HG03432 (cell line): Measurements from ENCODE around the gene CNTN1.
"Not testable (repeated sequence)": the region's sequence is repeated elsewhere in the genome, so short reads cannot be mapped to it uniquely, and the experiment has no call there.

ENCODE experiments used
- ATAC-seq: cut with Tn5 transposase; IDR thresholded peaks from one replicate; pipeline ENCODE4 v1.9.1; 2021; ENCODE audit warnings: mild to moderate bottlenecking, moderate library complexity; ENCODE audit not compliant: unreplicated experiment

CNTN1 gene

DNA sequence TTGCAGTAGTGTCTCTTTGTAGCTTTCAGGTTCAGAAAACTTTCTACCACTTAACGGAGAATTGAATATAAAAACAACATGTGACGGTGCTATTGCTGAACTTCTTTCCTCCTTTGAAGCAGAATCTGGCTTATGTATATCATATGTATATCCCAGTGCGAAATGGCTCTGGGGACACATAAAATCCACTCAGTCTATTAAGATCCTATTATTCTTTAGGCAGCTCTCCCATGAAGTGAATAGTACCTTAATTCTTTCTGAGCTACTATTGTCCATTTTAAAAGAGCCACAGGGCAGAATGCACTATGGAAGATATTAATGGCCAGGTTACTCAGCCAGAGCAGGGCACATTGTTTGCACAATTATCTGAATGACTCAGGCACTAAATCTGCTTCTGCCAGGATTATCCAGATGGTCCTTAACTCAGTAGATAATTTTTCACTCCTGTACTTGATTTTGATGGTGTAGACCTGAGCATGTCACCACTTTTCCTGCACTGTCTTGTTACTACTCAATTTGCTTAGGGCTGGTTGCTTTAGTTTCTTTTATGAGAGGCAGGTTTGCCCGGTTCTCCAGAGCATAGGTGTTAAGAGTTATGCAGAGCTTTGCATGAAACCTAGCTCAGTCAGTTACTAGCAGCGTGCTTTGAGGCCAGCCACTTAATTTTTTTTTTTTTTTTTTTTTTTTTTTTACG lies 5.5 kb downstream of the CNTN1 start:
- no peak for ATAC-seq

DNA sequence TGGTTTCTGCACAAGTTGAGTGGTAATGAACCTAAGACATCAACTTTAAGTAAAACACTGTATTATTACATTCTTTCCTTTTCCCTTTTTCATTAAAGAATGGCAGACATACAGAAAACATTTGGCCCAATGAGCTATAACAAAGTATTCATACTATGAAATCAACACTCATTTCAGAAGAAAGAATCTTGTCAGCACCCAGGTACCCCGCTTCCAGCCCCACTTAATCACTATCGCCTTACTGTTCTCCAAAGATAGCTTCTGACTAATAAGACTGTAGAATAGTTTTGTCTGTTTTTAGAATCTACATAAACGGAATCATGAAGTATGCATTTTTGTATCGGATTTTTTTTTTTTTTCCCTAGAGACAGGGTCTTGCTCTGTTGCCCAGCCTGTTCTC lies 9.5 kb downstream of the CNTN1 start:
- peak; percentile 88 for ATAC-seq

DNA sequence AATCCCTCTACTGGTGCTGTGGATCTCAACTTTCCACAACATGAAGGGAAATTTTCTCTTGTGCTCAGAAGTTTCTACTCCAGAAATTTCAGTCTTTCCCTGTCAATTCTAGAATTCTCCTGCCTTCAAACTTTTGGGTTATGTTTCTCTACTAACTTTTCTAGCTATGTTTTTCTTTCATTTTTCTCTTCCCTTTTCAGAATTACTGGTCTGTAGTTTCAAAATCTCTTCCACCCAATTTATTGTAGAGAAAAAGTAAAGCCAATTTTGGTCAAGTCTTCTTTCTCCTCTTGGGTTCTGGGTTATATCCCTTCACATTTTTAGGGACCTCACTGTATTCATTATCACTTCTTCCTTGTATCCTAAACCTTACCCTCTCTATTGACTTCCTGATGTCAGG lies 18.9 kb downstream of the CNTN1 start:
- no peak for ATAC-seq

DNA sequence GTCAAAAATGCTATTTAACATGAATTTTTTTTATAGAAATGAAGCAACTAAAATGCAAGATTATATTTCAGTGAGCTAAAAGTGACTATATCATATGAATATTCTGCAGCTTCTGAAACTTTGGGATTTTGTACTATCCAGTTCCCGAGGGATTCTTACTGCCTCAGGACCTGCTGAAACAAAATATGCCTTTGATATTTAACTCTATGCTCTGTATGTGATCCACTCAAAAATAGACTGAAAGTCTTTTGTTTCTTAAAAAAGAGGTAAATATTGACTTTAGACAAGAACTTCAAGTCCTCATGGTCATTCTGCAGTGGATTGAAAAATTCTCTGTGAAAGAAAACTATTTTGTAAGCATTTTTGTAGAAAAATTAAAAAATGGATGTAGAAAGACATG lies 22.4 kb downstream of the CNTN1 start:
- ATAC-seq = no peak

DNA sequence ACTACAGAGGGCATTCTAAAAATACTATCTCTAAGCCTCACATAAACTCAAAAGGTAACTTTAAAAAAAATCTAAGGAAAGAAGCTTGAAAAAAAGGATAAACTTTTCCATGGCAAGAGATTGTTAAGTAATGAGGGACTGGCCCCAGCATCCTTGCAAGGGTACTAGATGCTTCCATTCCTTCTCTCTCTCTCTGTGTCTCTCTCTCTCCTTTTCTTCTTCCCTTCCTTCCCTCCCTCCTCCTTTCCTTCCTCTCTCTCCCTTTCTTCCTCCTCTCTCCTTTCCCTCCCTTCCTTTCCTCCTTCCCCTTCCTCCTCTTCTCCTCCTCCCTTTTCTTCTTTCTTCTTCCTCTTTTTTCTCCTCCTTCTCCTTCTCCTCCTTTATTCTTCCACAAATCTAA lies 23.8 kb downstream of the CNTN1 start:
- ATAC-seq = no peak

DNA sequence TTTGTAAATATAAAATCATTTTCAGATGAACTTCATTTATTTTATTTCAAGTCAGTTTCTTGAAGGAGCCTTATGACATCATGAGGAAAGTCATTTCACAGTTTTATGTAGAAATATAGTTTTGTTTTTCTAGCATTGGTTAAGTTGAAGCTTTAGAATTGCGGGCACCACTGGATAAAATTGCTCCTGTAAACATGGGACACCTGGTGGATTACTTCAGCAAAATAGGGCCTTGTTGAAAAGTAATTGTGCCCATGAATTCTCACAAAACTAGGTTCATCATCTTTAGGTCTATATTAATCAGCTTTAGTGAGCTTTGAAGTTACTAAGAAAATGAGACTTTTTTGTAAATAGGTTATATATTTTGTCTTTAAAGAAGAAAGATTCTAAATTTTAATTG lies 25.3 kb downstream of the CNTN1 start:
- no peak for ATAC-seq

DNA sequence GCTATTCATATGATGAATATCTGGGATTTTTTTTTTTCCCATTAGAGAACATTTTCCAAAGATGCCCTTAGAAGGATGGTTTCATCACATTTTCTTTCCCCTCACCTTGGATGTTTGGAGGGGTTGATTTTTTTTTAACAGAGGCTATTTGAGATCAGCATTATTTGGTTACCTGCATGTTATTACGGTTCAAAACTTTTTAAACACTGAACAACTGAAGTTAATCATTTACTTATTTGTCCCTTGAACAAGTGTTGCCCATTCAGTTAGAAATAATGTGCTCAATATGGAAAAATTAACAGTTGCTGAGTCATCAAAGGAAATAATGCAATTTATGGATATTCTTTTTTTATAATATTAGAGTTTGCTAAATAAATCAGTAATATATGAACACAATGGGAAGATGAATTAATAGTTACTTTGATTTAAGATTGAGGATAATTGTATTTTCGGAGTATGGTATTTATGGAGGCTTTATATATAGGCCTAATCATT lies 26.7 kb downstream of the CNTN1 start:
- ATAC-seq = no peak

DNA sequence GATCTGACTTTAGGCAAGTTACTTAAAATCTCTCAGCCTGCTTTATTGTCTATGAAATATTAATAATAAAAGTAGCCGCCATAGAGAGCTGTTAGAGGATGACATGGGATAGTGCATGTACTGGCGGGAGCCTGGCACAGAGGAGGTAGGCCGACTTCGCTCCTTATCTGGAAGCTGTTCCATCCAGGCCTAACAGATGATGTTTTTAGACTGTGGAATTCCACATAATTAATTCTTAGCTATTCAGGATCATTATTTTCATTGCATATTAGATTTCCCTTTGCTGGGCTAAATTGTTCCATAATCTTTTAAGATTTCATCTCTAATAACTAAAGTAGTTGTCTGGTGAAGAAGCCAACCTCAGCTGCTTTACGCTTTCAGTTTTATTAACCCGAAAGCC lies 30.8 kb downstream of the CNTN1 start:
- no peak for ATAC-seq

DNA sequence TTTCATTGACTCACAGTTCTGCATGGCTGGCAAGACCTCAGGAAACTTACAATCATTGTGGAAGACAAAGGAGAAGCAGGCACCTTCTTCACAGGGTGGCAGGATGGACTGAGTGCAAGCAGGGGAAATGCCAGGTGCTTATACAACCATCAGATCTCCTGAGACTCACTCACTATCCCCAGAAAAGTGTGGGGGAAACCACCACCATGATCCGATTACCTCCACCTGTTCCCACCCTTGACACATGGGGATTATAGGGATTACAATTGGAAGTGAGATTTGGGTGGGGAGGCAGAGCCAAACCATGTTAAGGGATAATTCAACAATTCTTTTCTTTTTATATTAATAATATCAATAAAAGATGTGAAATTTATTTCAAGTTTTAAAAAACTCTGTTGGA lies 34.1 kb downstream of the CNTN1 start:
- ATAC-seq = no peak

DNA sequence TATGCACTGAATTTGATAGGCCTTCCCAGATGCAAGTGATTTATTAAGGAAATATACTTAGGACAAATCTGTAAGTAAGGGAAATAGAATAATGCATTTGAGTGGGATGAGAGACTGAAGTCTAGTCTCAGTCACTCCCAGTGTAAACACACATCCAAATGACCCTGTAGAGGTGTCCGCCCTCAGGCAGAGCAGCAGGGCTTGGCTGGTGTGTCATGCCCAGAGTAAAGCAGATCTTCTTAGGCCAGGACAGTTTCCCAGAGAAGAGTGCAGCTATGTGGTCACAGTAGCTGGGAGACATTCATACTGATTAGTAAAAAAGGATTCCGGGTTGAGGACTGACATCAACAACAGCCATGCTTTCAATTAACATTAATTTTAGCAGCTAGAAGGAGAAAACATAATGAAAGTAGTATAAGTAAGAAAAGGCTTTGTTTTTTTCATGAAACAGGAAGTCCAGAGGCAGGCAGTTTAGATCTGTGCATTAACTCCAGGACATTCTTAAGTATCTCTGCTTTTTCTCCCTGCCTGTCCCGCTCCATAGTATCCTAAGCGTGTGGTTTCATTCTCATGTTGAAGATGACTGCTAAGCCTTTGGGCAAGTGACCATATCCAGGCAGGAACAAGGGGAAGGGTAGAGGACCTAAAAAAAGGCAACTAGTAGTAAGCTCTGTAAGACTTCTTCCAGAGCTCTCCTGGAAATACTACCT lies 35.7 kb downstream of the CNTN1 start:
- ATAC-seq = no peak

DNA sequence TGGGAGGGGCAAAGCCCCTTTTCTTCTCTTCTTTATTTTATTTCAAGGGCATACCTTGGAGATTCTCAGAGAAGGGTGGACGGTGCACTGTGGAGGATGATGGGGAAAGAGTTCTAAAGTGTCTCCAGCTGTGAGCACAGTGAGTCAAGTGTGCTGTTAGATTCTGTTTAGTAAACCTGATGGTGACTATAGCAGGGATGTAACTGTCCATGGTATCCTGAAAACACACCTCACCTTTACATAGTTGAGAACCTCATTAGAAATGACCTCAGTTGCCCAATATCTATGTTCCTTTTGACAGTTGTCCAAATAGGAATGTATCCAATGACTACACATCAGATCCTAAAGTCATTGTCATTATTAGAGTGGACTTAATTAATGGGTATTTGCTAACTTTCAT lies 38.0 kb downstream of the CNTN1 start:
- no peak for ATAC-seq

DNA sequence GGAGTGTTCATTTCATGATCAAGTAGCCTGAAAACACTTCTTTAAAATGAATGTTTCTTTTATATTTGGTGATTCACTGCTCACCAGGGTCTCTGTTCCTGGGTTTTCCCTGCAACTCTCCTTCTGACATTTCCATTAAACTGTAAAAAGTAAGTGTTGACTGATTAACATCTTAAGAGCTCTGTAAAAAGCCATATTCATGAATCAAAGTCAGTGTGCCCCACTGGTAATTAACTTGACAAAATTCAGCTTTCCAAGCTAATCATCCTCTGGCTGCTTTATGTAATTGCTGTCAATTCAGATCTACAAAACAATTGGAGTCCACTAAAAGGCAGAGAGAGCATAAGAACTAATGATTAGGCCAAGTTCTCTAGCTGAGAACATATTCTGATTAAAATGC lies 41.6 kb downstream of the CNTN1 start:
- no peak for ATAC-seq

DNA sequence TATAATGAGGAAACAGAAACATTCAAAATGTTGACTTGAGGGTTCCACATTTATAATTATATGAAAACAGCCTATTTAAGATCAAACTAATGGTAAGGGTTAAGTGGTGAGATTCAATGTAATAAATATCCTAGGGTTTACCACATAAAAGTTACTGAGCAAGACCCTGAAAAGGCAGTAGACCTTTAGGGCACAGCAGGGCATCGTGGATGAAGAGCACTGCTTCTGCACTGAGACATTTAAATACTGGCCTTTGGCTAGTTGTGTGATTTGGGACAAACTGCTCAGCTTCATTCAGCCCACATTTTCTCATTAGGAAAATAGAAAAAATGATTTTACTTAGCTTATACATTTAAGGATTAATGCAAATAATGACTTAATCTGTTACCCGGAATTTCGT lies 42.0 kb downstream of the CNTN1 start:
- no peak for ATAC-seq

DNA sequence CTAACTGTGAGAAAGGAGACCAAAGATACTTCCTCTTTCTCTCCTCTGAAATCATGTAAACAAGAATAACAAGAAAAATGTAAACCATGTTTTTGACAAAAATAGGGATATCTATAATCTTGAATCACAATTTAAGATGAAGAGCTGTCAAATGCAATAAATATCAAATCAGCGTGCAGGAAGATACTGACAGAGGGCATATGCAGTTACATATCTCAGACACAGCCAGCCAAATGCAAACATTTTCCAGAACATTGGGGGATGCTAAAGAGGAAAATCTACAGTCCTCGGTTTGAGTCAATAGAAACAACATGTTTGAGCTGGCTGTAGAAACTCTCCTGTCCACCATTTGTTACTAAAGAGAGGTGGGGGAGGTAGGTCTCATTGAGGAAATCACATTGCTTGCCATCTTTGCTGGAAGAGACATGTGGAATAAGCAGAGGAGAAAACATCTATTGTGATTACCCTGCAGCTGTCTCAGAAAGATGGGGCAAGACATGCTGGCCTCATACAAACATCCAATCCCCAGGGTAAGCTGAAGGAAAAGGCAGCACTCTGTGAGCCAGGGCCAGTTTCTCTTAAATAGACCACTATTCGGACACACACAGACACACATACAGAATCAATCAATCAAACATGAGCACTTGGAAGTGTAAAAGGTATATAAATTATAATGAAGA lies 43.5 kb downstream of the CNTN1 start:
- ATAC-seq = no peak

DNA sequence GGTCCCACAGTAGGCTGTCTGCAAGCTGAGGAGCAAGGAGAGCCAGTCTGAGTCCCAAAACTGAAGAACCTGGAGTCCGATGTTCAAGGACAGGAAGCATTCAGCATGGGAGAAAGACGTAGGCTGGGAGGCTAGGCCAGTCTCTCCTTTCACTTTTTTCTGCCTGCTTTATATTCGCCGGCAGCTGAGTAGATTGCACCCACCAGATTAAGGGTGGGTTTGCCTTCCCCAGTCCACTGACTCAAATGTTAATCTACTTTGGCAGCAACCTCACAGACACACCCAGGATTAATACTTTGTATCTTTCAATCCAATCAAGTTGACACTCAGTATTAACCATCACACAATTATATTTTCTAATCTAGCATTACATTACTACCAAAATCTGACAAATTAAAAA lies 45.2 kb downstream of the CNTN1 start:
- ATAC-seq = not testable (repeated sequence)

DNA sequence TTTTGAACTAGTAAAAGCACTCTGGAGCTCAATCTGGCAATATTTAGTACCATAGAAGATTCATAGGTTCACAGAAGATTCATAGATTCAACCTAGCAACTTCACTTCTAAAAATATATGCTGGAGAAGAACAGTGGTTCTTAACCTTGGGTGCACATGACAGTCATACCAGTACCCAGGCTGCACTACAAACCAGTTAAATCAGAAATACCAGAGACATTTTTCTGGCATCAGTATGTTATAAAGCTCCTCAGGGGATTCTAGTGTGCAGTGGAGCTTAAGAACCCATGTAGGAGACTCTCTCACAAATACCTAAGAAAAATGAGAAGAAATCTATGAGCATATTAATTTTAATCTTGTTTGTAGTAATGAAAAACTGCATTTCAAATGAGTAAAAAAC lies 46.6 kb downstream of the CNTN1 start:
- no peak for ATAC-seq

DNA sequence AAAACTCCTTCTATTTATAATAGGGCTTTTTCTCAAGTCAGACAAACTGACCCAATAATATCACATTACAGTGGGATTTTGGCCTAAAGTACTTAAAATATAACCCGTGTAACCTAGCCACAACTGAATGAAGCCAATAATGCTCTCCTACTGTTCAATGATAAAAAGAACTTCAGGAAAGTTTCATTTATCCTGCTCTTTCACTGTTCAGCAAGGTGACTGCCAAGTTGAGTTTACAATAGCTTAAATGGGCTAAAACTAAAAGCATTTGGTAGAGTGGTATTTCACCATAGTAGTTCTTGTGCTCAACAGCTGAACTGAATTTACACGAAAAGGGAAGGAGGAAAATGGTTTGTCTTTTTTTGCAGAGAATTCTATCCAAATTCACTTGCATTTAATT lies 49.8 kb downstream of the CNTN1 start:
- ATAC-seq = no peak

DNA sequence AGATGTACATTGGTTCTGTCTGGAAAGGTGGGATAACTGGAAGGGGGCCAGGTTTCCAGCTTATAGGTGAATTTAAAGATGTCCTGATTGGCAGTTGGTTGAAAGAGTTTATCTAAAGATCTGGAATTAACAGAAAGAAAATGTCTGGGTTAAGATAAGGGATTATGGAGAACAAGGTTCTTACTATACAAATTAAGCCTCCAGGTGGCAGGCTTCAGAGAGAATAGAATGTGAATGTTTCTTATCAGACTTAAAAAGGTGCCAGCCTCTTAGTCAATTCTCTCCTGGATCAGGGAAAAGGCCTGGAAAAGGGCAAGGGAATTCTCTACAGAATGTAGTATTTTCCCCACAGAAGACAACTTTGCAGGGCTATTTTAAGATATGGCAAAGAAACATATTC lies 53.1 kb downstream of the CNTN1 start:
- ATAC-seq = no peak

DNA sequence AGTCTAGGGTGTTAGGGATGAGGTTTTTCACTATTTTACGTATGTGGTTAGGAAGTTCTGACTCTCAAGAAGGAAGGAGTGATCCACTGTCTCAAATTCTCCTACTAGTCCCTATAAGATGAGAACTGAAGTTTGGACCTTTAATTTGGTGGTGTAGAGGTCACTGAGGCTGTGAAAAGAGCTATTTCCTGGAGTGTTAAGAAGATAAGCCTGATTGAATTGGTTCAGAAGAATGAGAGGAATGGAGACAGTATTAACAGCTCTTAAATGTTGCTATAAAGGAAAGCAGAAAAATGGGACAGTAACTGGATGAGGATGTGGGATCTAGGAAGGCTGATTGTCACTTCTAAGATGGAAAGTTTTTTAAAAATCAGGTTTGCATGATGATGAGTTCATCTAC lies 57.6 kb downstream of the CNTN1 start:
- no peak for ATAC-seq

DNA sequence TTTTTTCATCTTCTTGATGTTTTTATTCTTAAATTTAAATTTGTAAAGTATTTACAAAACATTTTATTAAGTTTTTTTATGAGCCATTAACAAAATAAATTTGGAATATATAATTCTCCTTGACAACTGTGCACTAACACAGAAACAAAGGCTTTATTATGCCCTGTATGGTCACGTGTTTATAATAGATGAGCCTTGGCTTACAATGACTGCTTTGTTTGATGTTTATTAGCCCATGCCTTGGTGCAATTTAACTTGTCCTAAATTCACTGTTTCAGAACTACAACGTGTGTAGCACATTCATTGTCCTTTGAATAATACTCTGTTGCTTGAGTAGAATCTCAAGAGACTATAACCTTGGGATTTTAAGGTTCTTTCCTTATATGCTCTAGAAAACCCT lies 59.8 kb downstream of the CNTN1 start:
- ATAC-seq = no peak

DNA sequence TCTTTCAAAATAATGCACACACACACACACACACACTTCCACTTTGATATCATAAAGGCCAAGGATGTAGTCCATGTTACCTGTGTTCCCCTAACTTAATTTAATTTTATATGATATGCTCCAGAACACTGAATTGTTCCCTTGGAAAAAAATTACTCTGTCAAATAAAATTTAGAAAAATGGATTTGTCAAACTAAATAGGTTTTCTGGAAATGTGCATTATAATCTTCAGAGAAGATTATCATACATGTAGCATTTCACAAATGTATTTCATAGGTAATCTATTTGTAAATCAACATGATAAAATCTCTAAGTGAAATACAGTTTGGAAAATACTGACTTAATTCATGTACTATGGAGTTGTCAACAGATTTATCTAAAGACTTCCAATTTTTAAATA lies 68.6 kb downstream of the CNTN1 start:
- ATAC-seq = no peak

DNA sequence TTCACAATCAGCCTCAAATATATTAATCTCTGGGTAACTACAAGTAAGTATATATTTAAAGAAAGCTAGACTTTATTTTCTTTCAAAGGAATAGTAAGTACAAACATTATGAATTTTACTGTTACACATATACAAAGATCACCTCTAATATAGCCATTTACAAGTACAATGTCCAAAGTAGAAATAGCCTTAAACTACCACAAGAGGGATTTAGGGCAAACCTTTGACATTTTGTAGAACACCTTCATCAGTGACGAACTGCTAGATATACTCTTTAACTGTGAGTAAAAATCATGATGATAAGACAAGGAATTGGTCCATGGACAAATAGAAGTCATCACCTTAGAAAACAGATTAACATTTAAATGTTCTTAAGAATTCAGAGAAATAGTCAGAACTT lies 69.8 kb downstream of the CNTN1 start:
- ATAC-seq = no peak
